Cardiac fibroblast (primary cell): ENCODE measurements around the gene PHACTR1.

Source experiments
- DNase-seq, 2 donors: peaks; one replicate each; pipeline versions ENCODE4 v3.0.0 to v3.0.0-alpha.2; 2010; ENCODE audit warnings: low read depth in 2 of 2
- H3K4me3 ChIP-seq, 2 donors: replicated peaks in 1 of 2; 1 replicate in 1 of 2; 2 replicates in 1 of 2; pipeline ENCODE4 v1.5.1; 2011; ENCODE audit warnings: low read depth in 2 of 2, low read length in 2 of 2, mild to moderate bottlenecking in 2 of 2, moderate library complexity in 1 of 2
- CTCF ChIP-seq: IDR thresholded peaks from one replicate; pipeline ENCODE4 v1.5.1; 2011; ENCODE audit warnings: low read depth, mild to moderate bottlenecking, low read length, inconsistent platforms

The PHACTR1 gene

GRCh38 chr6:13305288-13305687 lies 588.7 kb downstream of the PHACTR1 start:
- no peak for TF ChIP-seq CTCF
- H3K4me3 ChIP-seq, result no peak overlapping the region
- DNase-seq, result no peak

- H3K4me3 ChIP-seq, result no peak overlapping the region
- no peak for TF ChIP-seq CTCF
- DNase-seq, result no peak
These were observed 589.2 kb downstream of the PHACTR1 start for GRCh38 chr6:13305791-13306190.

GRCh38 chr6:13307508-13307995 lies 591.0 kb downstream of the PHACTR1 start:
- TF ChIP-seq CTCF, result no peak
- peak; percentile 86 to 97 for DNase-seq
- H3K4me3 ChIP-seq, result no peak overlapping the region

GRCh38 chr6:13308332-13308731 lies 591.8 kb downstream of the PHACTR1 start:
- H3K4me3 ChIP-seq, result no peak overlapping the region
- no peak for TF ChIP-seq CTCF
- DNase-seq, result no peak

GRCh38 chr6:13311155-13311554 lies 594.6 kb downstream of the PHACTR1 start:
- TF ChIP-seq CTCF, result no peak
- no peak for DNase-seq
- H3K4me3 ChIP-seq, result no peak overlapping the region

- H3K4me3 ChIP-seq, result no peak overlapping the region
- DNase-seq, result no peak
- no peak for TF ChIP-seq CTCF
These were observed 598.2 kb downstream of the PHACTR1 start for GRCh38 chr6:13314806-13315205.

- no peak overlapping the region for H3K4me3 ChIP-seq
- no peak for DNase-seq
- TF ChIP-seq CTCF, result no peak
These were observed 599.3 kb downstream of the PHACTR1 start for GRCh38 chr6:13315896-13316295.
